Stimulated activated effector memory CD8-positive, alpha-beta T cell treated with anti-CD3 and anti-CD28 coated beads, Interleukin-12 subunit alpha, Interleukin-12 subunit beta, amount 100 ng/mL, for 72 hours (primary cell): ENCODE measurements around the gene POLE.

Source experiments
- ATAC-seq: fragments of 150-1000 bp; cut with Tn5 transposase; 2 replicates; pipeline ENCODE4 v1.10.0; 2021
- DNase-seq, 2 donors: peaks; one replicate each; pipeline ENCODE4 v3.0.0; 2021 to 2022; ENCODE audit warnings: low spot score in 2 of 2
- H3K27ac Mint-ChIP-seq: one replicate; pipeline ENCODE4 v1.8.0; 2022; ENCODE audit warnings: mild to moderate bottlenecking, mixed read lengths
- H3K36me3 Mint-ChIP-seq: one replicate; pipeline ENCODE4 v1.8.0; 2022; ENCODE audit warnings: mild to moderate bottlenecking, mixed read lengths
- H3K4me1 Mint-ChIP-seq: one replicate; pipeline ENCODE4 v1.8.0; 2022; ENCODE audit warnings: mixed read lengths
- H3K4me3 Mint-ChIP-seq: one replicate; pipeline ENCODE4 v1.8.0; 2022; ENCODE audit warnings: mild to moderate bottlenecking, mixed read lengths
- H3K9me3 Mint-ChIP-seq: one replicate; pipeline ENCODE4 v1.8.0; 2022; ENCODE audit warnings: mixed read lengths

The POLE gene

GRCh38 chr12:132614029-132614428 is 73.1 kb downstream of the POLE start:
- ATAC-seq (no peak), DNase-seq (no peak)
- H3K4me3 Mint-ChIP-seq: no peak overlapping the region
- H3K9me3 Mint-ChIP-seq: no peaks in the 10 kb centered on the region
- no peaks in the 10 kb centered on the region for H3K36me3 Mint-ChIP-seq
- H3K27ac Mint-ChIP-seq: no peak overlapping the region
- peaks cover 28% of the 10 kb centered on the region for H3K4me1 Mint-ChIP-seq

GRCh38 chr12:132611620-132612019 is 75.5 kb downstream of the POLE start:
- Mint-ChIP-seq H3K27ac (no peak overlapping the region), H3K9me3 (no peaks in the 10 kb centered on the region), H3K4me3 (no peak overlapping the region), H3K4me1 (peaks cover 34% of the 10 kb centered on the region), H3K36me3 (no peaks in the 10 kb centered on the region)
- no peak for ATAC-seq
- DNase-seq: no peak

- DNase-seq: no peak
- ATAC-seq: no peak
- H3K4me1 Mint-ChIP-seq: peaks cover 37% of the 10 kb centered on the region
- no peak overlapping the region for H3K27ac Mint-ChIP-seq
- no peaks in the 10 kb centered on the region for H3K9me3 Mint-ChIP-seq
- H3K4me3 Mint-ChIP-seq: no peak overlapping the region
- H3K36me3 Mint-ChIP-seq: no peaks in the 10 kb centered on the region
These were observed 76.1 kb downstream of the POLE start for GRCh38 chr12:132610866-132611602.

GRCh38 chr12:132610051-132610759 is 76.9 kb downstream of the POLE start, which contains the start of gene LRCOL1:
Gene LRCOL1 (minus strand): TSS chr12:132610582. CDS start chr12:132606251, 4,331 bp downstream.
- H3K9me3 Mint-ChIP-seq: no peaks in the 10 kb centered on the region
- no peak within 1 kb of the TSS for H3K27ac Mint-ChIP-seq
- H3K4me3 Mint-ChIP-seq: peak within 1 kb of the TSS; percentile 15
- no peak for DNase-seq
- ATAC-seq: no peak
- peaks cover 33% of the 10 kb centered on the region for H3K4me1 Mint-ChIP-seq
- H3K36me3 Mint-ChIP-seq: no peaks in the 10 kb centered on the region

GRCh38 chr12:132608231-132609171 is 78.6 kb downstream of the POLE start:
- Mint-ChIP-seq H3K27ac (no peak overlapping the region), H3K9me3 (no peaks in the 10 kb centered on the region), H3K36me3 (no peaks in the 10 kb centered on the region), H3K4me1 (peaks cover 28% of the 10 kb centered on the region), H3K4me3 (no peak overlapping the region)
- ATAC-seq (no peak), DNase-seq (no peak)

GRCh38 chr12:132606927-132607326 is 80.2 kb downstream of the POLE start:
- ATAC-seq (no peak), DNase-seq (no peak)
- no peaks in the 10 kb centered on the region for H3K36me3 Mint-ChIP-seq
- peaks cover 28% of the 10 kb centered on the region for H3K4me1 Mint-ChIP-seq
- H3K4me3 Mint-ChIP-seq: no peak overlapping the region
- H3K9me3 Mint-ChIP-seq: no peaks in the 10 kb centered on the region
- no peak overlapping the region for H3K27ac Mint-ChIP-seq

GRCh38 chr12:132606466-132606865 is 80.7 kb downstream of the POLE start:
- H3K9me3 Mint-ChIP-seq: no peaks in the 10 kb centered on the region
- no peak overlapping the region for H3K4me3 Mint-ChIP-seq
- peaks cover 28% of the 10 kb centered on the region for H3K4me1 Mint-ChIP-seq
- no peaks in the 10 kb centered on the region for H3K36me3 Mint-ChIP-seq
- DNase-seq (no peak), ATAC-seq (no peak)
- H3K27ac Mint-ChIP-seq: no peak overlapping the region

- Mint-ChIP-seq H3K4me3 (no peak overlapping the region), H3K27ac (no peak overlapping the region), H3K4me1 (peaks cover 31% of the 10 kb centered on the region), H3K36me3 (no peaks in the 10 kb centered on the region), H3K9me3 (no peaks in the 10 kb centered on the region)
- DNase-seq (no peak), ATAC-seq (no peak)
These were observed 81.2 kb downstream of the POLE start for GRCh38 chr12:132605892-132606291.

GRCh38 chr12:132604668-132605441 is 82.3 kb downstream of the POLE start:
- DNase-seq (no peak), ATAC-seq (no peak)
- Mint-ChIP-seq H3K27ac (no peak overlapping the region), H3K36me3 (no peaks in the 10 kb centered on the region), H3K4me3 (no peak overlapping the region), H3K9me3 (no peaks in the 10 kb centered on the region), H3K4me1 (peaks cover 30% of the 10 kb centered on the region)

GRCh38 chr12:132604151-132604618 is 83.0 kb downstream of the POLE start:
- Mint-ChIP-seq H3K27ac (no peak overlapping the region), H3K9me3 (no peaks in the 10 kb centered on the region), H3K4me1 (peaks cover 30% of the 10 kb centered on the region), H3K36me3 (no peaks in the 10 kb centered on the region), H3K4me3 (no peak overlapping the region)
- ATAC-seq: no peak
- DNase-seq: no peak

- H3K27ac Mint-ChIP-seq: no peak overlapping the region
- no peaks in the 10 kb centered on the region for H3K36me3 Mint-ChIP-seq
- no peak for ATAC-seq
- no peak for DNase-seq
- no peaks in the 10 kb centered on the region for H3K9me3 Mint-ChIP-seq
- H3K4me1 Mint-ChIP-seq: peaks cover 34% of the 10 kb centered on the region
- H3K4me3 Mint-ChIP-seq: no peak overlapping the region
These were observed 83.6 kb downstream of the POLE start for GRCh38 chr12:132603240-132604150.

GRCh38 chr12:132602572-132603239 is 84.4 kb downstream of the POLE start:
- no peak for ATAC-seq
- Mint-ChIP-seq H3K36me3 (no peaks in the 10 kb centered on the region), H3K4me3 (no peak overlapping the region), H3K27ac (no peak overlapping the region), H3K9me3 (no peaks in the 10 kb centered on the region), H3K4me1 (peaks cover 30% of the 10 kb centered on the region)
- DNase-seq: no peak

- H3K9me3 Mint-ChIP-seq: no peaks in the 10 kb centered on the region
- H3K36me3 Mint-ChIP-seq: peaks cover 5% of the 10 kb centered on the region
- peak overlapping the region; percentile 79 for H3K4me3 Mint-ChIP-seq
- H3K27ac Mint-ChIP-seq: no peak overlapping the region
- peaks cover 28% of the 10 kb centered on the region for H3K4me1 Mint-ChIP-seq
- ATAC-seq (no peak), DNase-seq (no peak)
These were observed 85.8 kb downstream of the POLE start for GRCh38 chr12:132601171-132601883.
